OCI-LY7 (cell line): Measurements from ENCODE around the gene STK10. TPM values are rescaled to one million over a fixed set of nuclear protein-coding genes. Genes with fewer than 3 reads are reported as not detected.

Experiments used
- BruUV-seq: library from RNA; stranded (reverse); fragments of 400-500 nt; replicated peaks from 2 replicates; lab custom pipeline; 2021; lab: Mats Ljungman, UMichigan
- CTCF ChIA-PET: fragments of 300-600 bp; sonication (Branson Sonifier 250); formaldehyde crosslinking; loops from one replicate; lab custom pipeline; 2022; ENCODE audit warnings: antibody characterized with exemption; ENCODE audit not compliant: unreplicated experiment; lab: Charles Lee
- POLR2A ChIA-PET: fragments of 300-600 bp; sonication (Branson Sonifier 250); formaldehyde crosslinking; loops from one replicate; lab custom pipeline; 2022; ENCODE audit warnings: antibody characterized with exemption; lab: Charles Lee
- DNase-seq: peaks from one replicate; pipeline ENCODE4 v3.0.0-alpha.2; 2015; ENCODE audit warnings: low spot score
- H2AFZ ChIP-seq: fragments of 200-600 bp; sonication (generic), shearing (Covaris generic); 2 replicates; pipeline ENCODE4 v1.6.1; 2014; ENCODE audit warnings: mild to moderate bottlenecking, antibody characterized with exemption, low read length, moderate library complexity
- H3K27ac ChIP-seq: fragments of 200-600 bp; sonication (generic); 2 replicates; pipeline ENCODE4 v1.5.1; 2014; ENCODE audit warnings: mixed run types, low read depth, mild to moderate bottlenecking, moderate library complexity, low read length, inconsistent platforms; ENCODE audit not compliant: poor library complexity, severe bottlenecking
- H3K36me3 ChIP-seq: fragments of 200-600 bp; sonication (generic); 2 replicates; pipeline ENCODE4 v1.6.1; 2014; ENCODE audit warnings: mild to moderate bottlenecking, antibody characterized with exemption, low read length, moderate library complexity, mixed read lengths; ENCODE audit not compliant: insufficient read depth
- H3K4me1 ChIP-seq: fragments of 200-600 bp; sonication (generic); 2 replicates; pipeline ENCODE4 v1.5.1; 2014; ENCODE audit warnings: mild to moderate bottlenecking, low read length; ENCODE audit not compliant: insufficient read depth, poor library complexity, severe bottlenecking
- H3K4me2 ChIP-seq: fragments of 200-600 bp; sonication (generic); 2 replicates; pipeline ENCODE4 v1.6.1; 2014; ENCODE audit warnings: mild to moderate bottlenecking, low read length
- H3K4me3 ChIP-seq: fragments of 200-600 bp; sonication (generic); 2 replicates; pipeline ENCODE4 v1.5.1; 2014; ENCODE audit warnings: mild to moderate bottlenecking, low read depth, low read length; ENCODE audit not compliant: poor library complexity, severe bottlenecking
- H3K79me2 ChIP-seq: fragments of 200-600 bp; sonication (generic); 2 replicates; pipeline ENCODE4 v1.6.1; 2016; ENCODE audit warnings: low read depth, mild to moderate bottlenecking, low read length, moderate library complexity, mixed read lengths; ENCODE audit not compliant: insufficient read depth
- H3K9me2 ChIP-seq: fragments of 200-600 bp; sonication (generic); 2 replicates; pipeline ENCODE4 v1.6.1; 2016; ENCODE audit warnings: mild to moderate bottlenecking, low read length, mixed read lengths; ENCODE audit not compliant: insufficient read depth
- H3K9me3 ChIP-seq: fragments of 200-600 bp; sonication (generic); 2 replicates; pipeline ENCODE4 v1.6.1; 2014; ENCODE audit warnings: mild to moderate bottlenecking, mixed run types, low read length, mixed read lengths
- H4K20me1 ChIP-seq: fragments of 200-600 bp; sonication (generic); 2 replicates; pipeline ENCODE4 v1.6.1; 2014; ENCODE audit warnings: mild to moderate bottlenecking, antibody characterized with exemption, low read length, moderate library complexity, mixed read lengths; ENCODE audit not compliant: insufficient read depth
- EZH2phosphoT487 ChIP-seq: fragments of 200-600 bp; sonication (generic); IDR thresholded peaks from 2 replicates; pipeline ENCODE4 v1.6.1; 2018; ENCODE audit warnings: low read depth, borderline replicate concordance, mild to moderate bottlenecking, mixed run types, antibody characterized with exemption, low read length, moderate library complexity, mixed read lengths
- intact Hi-C: fragments of 100-400 bp; cut with micrococcal nuclease; formaldehyde crosslinking; loops from one replicate; pipeline ENCODE4 v1.10.0; 2022; ENCODE audit not compliant: unreplicated experiment
- total RNA-seq, 2 experiments: library from RNA; depleted of rRNA in 1 of 2; stranded (reverse); fragments of >200 nt in 1 of 2; shearing (Covaris generic) in 1 of 2; gene quantifications; 2 replicates each; pipeline ENCODE4 v1.2.3, GENCODE V29; 2014 to 2022
- TF ChIP-seq, protein P1 (sequence below): fragments of 200-600 bp; sonication (generic); conservative IDR thresholded peaks from 2 replicates; pipeline ENCODE4 v1.5.1; 2014; ENCODE audit warnings: mild to moderate bottlenecking, antibody characterized with exemption, low read length, moderate library complexity, mixed read lengths

Gene STK10
- total RNA-seq, 2 experiments from 2014 or later, result 53.7 to 89.7 TPM

DNA sequence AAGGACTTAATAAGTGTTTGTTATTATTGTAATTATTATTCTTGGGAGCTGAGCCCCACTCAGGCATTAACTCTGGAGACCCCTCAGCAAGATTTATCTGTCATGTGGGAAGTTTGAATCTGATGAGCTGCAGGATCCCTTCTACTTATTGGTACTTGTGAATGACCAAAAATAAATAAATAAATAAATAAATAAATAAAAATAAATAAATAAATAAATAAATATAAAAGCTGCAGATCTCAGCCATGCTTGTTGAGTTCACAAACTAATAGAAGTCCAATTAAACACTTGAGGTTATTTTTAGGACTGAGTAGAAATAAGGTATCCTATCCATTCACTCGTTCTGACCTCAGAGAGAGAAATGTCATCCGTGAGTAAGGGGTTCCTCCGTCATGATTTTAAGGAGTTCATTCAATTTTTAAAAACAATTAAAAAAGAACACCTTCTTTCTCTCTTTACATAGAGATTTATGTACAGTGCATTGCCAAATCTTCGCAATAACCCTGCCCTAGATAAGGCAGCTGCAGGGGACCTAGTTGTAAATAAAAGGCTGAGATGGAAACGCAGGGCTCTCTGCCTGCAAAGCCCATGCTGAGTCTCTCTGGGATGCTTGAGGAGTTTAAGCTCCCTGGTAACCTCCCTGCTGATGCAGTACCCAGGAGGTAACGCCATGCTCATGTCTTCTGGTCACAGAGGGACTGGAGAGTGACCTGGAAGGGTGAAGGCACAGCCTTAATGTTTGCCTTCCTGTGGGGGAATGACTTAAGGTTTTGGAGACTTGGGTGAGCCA lies 7.2 kb upstream of the STK10 start:
- TF ChIP-seq EZH2phosphoT487, result no peak
- TF ChIP-seq, protein P1, sequence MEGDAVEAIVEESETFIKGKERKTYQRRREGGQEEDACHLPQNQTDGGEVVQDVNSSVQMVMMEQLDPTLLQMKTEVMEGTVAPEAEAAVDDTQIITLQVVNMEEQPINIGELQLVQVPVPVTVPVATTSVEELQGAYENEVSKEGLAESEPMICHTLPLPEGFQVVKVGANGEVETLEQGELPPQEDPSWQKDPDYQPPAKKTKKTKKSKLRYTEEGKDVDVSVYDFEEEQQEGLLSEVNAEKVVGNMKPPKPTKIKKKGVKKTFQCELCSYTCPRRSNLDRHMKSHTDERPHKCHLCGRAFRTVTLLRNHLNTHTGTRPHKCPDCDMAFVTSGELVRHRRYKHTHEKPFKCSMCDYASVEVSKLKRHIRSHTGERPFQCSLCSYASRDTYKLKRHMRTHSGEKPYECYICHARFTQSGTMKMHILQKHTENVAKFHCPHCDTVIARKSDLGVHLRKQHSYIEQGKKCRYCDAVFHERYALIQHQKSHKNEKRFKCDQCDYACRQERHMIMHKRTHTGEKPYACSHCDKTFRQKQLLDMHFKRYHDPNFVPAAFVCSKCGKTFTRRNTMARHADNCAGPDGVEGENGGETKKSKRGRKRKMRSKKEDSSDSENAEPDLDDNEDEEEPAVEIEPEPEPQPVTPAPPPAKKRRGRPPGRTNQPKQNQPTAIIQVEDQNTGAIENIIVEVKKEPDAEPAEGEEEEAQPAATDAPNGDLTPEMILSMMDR, result no peak
- Histone ChIP-seq H3K4me3 (no peak overlapping the region), H3K9me3 (no peaks in the 10 kb centered on the region), H4K20me1 (no peaks in the 10 kb centered on the region), H3K9me2 (no peaks in the 10 kb centered on the region), H3K4me1 (no peaks in the 10 kb centered on the region), H3K27ac (no peak overlapping the region), H2AFZ (no peak overlapping the region), H3K36me3 (no peaks in the 10 kb centered on the region), H3K79me2 (no peaks in the 10 kb centered on the region), H3K4me2 (no peak overlapping the region)
- no peak for DNase-seq
- BruUV-seq, result no TSS peak
- CTCF ChIA-PET, result interaction anchor here (0.6 kb wide), 1 partner anchor 1623 kb away, joined by 3 read pairs; no protein-coding TSS in a partner anchor
- intact Hi-C loops, result no loop called here
- POLR2A ChIA-PET, result interaction anchor here (0.6 to 1.0 kb wide), 3 partner anchors 9 to 96 kb away, joined by 3 read pairs; no protein-coding TSS in a partner anchor

DNA sequence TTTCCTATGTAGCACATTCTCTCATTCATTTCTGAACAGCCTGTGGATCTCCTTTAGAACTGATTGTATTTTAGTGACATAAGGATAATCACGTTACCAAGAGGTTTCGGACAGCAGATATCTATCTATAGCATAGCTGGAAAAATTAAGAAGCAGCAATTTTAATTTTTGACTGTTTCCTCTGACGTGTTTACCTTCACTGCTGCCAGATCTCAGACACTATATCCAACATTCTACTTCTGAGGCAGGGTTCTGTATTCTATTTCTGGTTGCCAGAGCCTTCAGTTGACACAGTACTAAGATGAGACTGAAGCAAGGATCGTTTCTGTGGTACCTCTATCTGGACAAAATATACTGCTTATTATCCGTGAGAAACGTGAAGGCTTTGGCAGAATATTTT lies 5.8 kb upstream of the STK10 start, which contains the start of gene EFCAB9:
Gene EFCAB9, plus strand, starts transcription at position 301 of the 400 bp plus-strand sequence. Its CDS starts 1 bp downstream, at position 302.
- POLR2A ChIA-PET, result interaction anchor here (0.6 kb wide), 2 partner anchors 83 to 124 kb away, joined by 3 read pairs; no protein-coding TSS in a partner anchor
- Histone ChIP-seq H3K79me2 (no peaks in the 10 kb centered on the region), H3K27ac (no peak within 1 kb of the TSS), H3K36me3 (no peaks in the 10 kb centered on the region), H3K9me2 (no peaks in the 10 kb centered on the region), H2AFZ (no peak within 1 kb of the TSS), H4K20me1 (no peaks in the 10 kb centered on the region), H3K4me1 (peaks cover 6% of the 10 kb centered on the region), H3K4me2 (no peak within 1 kb of the TSS), H3K9me3 (no peaks in the 10 kb centered on the region), H3K4me3 (no peak within 1 kb of the TSS)
- no TSS peak for BruUV-seq
- no peak for DNase-seq
- TF ChIP-seq EZH2phosphoT487, result no peak
- TF ChIP-seq, protein P1, result no peak
- intact Hi-C loops, result no loop called here
- CTCF ChIA-PET, result no interaction called here
